NCI-H82 (cell line): ENCODE results near the gene SEC14L5.
"Not testable (repeated sequence)": the region's sequence is repeated elsewhere in the genome, so short reads cannot be mapped to it uniquely, and the experiment has no call there.

Experiments
- DNase-seq: peaks from one replicate; lab custom pipeline; 2025; lab: John Stamatoyannopoulos, UW

Gene SEC14L5

DNA sequence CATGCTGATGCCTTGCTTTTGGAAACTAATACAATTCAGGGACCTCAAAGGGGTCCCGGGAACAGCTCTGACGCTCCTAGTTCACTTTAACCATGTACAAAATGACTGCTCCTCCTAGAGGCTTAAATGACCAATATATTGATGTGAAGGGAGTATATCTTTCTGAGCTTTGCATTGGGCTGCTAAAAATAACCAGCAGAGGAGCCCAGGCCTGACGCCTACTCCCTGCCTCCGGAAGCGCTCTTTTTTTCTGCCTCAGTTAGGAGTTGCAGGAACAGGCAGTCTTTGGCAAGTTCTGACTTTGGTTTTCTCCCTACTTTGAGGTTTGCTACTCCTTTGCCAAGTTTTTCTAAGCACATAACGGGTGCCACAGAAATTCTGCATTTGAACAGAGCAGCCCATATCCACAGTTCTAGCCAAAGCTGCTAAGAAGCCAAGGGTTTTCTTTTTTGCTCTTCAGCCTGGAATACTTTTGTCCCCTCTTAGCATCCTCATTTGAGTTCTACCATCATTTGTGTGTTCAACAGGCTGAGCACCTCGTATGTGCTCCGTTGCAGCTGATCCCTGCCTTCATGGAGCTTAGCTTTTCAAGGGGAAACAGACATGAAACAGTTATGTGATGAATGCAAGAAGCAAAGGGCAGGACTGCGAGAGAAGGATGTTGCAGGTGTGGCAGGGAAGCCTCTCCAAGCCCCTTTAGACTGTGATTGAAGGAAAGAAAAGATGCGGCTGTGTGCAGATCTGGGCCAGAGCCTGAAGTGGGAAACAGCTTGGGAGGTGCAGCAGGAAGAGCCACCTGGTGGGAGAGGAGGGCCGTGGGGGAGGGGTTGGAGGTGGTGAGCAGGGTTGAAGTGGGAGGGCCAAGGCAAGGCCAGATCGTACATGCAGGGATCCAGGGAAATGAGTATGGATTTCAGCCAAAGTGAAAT is 78.4 kb downstream of the SEC14L5 start:
- peak; percentile 23 for DNase-seq

DNA sequence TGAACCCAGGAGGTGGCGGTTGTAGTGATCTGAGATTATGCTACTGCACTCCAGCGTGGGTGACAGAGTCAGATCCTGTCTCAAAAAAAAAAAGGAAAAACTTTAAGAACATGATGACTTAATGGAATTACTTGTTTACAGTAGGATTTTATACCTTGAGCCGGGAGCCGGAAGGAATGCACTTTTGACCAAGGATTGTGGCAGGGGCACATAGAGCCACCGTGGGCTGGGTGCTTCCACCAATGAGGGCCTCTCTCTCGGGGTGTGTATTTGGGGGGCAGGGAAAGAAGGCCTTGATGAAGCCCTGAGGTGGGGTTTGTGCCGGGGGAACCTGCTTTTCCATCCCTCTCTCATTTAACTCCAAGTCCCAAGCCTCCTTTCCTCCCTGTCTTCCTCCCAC is 82.3 kb downstream of the SEC14L5 start:
- DNase-seq = no peak

DNA sequence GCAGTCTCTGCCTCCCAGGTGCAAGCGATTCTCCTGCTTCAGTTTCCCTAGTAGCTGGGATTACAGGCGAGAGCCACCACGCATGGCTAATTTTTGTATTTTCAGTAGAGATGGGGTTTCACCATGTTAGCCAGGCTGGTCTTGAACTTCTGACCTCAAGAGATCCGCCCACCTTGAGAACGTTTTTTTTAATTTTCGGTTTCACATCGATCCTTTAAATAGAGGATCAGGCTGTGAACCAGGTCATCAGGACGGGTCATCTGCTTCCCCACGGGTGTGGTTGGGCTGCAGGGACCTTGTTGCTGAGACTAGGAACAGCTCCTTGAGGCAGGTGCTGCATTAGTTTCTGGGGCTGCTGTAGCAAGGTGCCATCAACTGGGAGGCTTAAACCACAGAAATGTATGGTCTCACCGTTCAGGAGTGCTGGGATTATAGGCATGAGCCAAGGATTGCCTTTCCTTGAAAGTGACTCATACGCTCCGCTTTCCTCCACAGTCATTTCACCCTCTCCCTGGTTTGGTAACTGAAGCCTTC is 83.5 kb downstream of the SEC14L5 start:
- no peak for DNase-seq

DNA sequence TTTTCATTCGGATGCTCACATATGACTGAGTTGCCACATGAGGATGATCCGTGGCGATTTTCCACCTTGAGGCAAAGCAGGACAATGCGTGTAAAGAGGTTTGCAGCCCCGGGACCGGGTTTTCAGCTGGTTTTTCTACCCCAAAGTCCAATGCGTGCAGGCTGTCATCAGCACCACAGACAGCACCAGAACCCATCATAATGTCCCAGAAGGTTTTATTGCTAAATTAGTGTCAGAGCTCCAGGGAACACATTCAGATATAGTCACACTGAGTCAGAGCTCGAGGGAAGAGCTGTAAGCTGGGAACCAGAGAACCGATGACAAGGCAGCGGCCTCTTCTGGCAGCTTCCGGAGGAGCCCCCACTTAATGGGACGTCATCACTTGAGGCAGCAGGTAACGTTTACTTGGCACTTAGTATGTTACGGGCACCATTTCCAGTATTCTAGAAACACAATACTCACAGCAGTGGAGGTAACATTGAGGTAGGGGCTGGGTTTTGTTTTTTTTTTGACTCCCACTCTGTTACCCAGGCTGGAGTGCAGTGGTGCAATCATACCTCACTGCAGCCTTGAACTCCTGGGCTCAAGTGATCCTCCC is 84.5 kb downstream of the SEC14L5 start:
- peak; percentile 55 for DNase-seq

DNA sequence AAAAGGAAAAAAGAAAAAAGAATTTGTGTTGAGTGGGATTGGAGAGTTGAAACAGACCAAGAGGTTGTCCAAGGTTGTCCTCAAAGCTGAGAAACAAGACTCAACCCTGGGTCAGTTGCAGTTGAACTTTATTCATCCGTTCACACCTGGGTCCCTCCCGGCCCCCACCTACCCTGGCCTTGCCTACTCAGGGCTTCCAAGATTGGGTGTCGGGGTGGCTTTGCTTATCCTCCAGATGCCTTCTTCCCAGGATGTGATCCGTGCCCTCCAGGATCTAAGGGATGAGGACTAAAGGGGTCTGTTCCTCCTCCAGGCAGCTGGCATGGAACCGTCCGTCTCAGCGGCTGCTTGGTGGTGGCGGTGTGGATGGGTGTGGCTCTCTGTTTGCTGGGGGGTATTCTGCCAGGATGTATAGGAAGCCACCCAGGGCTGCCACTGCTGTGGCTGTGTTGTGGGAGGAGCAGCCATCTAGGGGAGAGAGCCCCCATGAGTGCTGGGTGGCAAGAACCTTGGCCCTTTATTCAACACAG is 85.9 kb downstream of the SEC14L5 start:
- DNase-seq = no peak

DNA sequence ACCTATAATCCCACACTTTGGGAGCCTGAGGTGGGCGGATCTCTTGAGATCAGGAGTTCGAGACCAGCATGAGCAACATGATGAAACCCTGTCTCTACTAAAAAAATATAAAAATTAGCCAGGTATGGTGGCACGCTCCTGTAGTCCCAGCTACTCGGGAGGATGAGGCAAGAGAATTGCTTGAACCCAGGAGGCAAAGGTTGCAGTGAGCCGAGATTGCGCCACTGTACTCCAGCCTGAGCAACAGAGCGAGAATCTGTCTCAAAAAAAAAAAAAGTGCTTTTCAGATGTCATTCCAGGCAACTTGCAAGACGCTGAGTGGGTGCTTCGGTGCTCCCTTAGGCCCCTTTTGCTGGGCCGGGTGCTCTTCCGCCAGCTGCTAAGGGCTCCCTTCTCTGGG is 86.5 kb downstream of the SEC14L5 start:
- not testable (repeated sequence) for DNase-seq

DNA sequence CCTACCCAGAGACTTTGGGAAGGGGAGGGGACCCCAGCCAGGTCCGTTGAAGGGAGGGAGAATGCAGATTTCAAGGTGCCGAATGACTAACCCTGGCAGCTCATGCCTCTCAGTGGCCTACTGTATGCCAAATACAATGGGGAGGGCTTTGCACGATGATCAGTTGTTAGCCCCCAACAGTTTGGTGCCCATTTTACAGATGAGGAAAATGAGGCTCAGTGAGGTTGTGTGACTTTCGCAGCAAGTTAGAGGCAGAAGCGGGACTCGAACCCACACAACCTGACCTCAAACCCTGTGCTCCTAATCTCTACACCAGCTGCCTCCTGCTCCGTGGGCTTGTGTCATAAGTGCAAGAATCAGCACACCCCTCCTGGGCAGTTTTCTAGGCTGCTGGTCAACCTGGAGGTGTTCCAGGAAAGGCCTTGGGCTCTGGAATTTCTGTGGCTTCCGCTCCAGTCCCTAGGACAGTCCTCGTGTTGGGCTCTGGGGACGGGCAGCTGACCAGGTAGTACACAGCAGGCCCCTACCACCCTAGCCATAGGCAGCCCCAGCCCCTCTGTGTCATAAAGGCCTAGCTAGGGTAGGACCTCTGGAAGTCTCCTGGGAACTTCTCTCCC is 87.5 kb downstream of the SEC14L5 start:
- DNase-seq = no peak

DNA sequence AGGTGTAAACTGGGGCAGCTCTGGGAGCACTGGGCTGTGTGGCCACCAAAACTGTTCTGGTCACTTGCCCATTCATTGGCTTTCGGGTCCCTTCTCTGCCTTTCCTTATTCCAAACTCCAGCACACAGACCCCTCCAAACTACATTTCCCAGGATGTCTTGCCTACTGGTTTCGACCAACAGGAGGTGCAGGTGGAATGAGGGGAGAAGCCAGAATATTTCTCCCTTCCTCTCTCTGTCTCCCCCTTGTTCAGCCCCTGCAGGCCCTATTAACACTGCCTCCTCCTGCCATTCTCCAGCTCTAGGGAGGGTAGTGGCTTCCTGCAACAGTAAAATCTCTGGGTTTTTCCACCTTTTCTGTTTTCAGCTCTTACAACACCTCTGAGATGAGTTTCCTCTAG is 88.8 kb downstream of the SEC14L5 start:
- DNase-seq = no peak

DNA sequence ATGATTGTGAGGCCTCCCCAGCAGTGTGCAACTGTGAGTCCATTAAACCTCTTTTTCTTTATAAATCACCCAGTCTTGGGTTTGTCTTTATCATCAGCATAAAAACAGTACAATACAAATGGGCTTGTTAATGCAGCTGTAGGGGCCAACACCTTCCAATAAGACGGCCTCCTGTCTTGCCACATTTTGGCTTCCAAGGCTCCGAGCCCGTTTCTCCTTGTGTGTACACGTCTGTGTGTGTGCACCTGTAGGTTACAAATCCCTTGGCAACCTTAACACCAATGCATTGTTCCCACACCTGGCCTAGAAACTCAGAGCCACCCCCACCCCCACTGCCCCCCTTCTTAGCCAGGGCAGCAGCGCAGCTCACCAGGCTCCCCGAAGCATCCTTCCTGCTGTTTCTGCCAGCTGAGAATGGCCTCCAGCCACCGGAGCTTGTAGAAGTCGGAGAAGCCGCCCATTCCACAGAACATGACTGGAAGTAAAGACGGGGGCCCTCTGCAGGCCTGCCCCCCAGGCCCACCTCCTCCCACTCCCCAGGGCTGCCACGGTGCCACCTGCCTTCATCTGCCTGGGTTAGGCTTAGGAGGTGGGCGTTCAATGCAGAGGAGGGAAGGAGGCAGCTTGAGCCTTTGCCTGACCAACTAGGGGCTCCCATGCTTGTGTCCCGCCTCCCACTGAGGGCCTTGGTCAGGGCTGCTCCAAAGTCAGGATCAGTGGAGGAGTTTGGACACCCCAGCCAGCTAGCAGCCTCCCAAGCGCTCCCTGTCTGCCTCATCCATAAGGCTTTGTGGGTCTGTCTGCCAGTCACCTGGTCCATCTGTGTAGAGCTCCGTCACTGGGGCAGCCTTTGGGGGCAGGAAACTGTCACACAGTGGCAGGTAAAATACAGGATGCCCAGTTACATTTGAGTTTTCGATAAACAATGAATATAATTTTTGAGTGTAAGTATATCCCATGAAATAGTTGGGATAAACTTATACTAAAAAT is 97.0 kb downstream of the SEC14L5 start:
- DNase-seq = no peak

DNA sequence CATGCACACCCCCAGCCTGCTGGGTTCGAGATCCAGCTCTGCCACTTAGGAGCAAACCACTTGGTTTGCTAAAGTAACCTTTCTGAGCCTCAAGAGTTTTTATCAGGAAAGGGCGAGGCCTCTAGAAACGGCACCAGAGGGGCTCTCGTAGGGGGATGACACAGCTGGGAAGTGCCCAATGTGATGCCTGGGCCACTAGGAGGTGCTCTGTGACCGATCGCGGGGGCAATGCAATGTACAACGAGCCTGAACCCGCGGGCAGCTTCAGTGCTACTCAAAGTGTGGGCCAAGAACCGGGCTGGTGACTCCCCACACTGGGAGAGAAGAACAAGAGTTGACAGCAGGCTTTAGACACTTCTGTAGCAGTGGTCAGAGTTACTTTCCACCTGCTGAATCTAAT is 98.2 kb downstream of the SEC14L5 start:
- DNase-seq = peak; percentile 75

DNA sequence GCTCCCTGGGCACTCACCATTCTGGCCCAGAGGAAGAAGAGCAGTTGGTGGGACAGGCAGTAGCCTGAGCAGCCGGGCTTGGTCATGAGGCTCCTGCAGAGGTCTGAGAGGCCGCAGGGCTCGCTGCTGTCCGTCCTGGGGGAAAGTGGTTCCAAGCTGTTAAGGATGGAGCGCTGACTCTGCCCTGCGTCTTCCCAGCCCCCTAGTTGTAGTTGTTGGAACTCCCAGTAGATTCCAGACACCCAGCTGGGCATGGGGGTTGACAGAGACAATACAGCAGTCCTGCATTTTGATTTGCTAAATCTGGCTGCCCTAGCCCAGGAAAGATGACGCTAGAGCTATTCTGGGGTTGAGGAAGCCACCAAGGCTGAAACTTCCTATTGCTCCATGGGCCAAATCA is 100.3 kb downstream of the SEC14L5 start:
- peak; percentile 45 for DNase-seq

DNA sequence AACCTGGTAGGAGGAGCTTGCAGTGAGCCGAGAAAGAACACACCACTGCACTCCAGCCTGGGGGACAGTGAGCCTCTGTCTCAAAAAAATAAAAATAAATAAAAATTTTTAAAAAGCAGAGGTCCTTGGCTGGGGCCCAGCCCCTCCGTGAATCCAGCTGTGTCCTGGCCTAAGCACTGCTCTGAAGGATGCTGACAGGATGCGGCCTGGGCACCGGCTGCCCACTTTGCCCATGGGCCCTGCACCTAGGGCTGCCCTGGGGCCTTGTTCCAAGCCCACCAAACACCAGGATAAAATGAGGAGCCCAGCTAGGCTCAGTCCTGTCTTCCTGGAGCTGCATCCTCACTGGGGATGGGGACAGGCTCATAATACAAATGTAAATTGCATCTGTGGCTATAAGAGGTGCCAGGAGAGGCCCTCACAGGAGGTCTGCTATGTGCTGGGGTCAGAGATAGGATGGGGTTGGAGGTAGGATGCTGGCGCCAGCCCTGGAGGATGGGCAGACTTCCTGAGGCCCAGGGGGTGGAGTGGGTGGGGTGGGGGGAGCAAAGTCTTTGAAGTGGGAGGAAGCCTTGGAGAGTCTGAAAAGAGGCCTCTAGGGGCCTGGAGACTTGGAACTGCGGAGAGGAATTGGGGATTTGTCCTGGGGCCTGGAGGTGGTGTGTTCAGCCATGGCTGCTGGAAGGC is 101.4 kb downstream of the SEC14L5 start:
- DNase-seq = no peak

DNA sequence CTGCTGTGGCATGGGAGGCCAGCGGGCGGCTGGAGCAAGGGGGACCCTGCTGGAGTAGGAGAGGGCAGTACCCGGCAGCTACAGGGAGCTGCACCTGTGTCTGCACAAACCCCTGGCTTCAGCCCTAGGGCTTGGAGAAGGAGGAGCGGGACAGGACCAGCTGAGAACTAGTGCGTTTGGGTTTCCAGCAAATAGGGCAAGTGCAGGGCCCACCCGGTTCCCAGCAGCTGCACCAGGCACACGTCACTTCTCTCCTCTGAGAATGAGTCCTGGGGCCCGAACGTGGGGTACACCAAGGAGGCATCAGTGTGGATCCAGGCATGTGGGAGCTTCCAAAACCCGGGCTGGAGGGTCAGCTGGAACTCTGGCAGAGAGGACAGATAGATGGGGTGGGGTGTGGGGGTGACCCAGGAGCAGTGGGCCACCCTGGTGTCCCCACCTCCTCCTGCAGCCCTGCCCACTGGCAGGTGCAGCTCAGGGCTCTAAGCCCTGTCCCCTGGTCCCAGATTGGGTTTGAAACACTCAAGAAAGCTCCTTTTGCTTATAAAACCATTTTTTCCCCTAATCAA is 102.0 kb downstream of the SEC14L5 start:
- no peak for DNase-seq

DNA sequence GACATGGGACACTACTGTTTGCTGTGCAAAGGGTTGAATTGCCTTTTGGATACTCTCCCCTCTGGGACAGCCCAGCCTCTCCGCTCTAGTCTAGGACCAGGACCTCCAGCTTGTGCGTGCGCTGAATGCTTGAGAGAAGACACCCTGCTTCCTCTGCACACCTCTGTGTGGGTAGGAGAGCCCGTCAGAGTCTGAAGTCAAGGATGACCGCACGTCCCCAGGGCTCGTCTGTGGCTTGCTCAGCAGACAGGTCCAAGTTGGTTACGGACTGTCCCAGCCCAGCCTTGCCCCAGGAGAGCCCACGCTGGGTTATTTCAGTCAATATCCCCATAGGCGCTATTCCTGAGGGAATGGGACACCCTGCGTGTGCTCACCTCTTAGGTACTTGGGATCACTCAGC is 103.9 kb downstream of the SEC14L5 start:
- no peak for DNase-seq

DNA sequence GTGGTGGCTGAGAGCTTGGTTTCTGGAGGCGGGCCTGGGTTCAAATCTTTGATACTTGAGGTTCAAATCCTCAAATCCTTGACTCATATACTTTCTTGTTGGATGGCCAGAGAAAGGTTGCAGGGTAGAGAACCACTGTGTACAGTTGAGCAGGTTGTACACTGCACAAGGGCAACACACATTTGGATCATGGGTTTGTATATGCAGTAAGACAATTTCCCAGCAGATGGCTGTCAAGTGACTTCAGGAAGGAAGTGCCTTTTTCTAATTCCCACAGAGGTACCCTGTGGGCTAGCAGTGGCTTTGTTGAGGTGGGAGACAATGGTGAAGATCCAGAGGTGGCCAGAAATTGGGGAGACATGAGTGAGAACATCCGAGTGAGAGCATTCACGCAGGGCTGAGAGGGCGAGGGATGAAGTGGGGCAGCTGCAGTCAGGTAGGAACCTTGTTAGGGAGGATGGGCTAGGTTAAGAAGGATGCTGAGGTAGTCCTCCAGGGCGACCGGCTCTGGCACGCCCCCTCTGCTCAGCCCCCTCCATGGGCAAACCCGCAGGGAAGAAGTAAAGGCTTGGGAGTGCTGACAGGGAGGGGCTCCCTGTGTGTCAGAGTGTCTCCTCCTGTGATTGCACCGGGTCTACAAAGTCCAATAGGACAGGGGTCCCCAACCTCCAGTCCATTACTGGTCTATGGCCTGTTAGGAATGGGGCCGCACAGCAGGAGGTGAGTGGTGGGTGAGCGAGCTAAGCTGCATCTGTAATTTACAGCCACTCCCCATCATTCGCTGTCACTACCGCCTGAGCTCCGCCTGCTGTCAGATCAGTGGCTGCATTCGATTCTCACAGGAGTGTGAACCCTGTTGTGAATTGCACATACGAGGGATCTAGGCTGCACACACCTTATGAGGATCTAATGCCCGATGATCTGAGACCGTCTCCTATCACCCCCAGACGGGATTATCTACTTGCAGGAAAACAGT is 104.9 kb downstream of the SEC14L5 start:
- DNase-seq = peak; percentile 28

DNA sequence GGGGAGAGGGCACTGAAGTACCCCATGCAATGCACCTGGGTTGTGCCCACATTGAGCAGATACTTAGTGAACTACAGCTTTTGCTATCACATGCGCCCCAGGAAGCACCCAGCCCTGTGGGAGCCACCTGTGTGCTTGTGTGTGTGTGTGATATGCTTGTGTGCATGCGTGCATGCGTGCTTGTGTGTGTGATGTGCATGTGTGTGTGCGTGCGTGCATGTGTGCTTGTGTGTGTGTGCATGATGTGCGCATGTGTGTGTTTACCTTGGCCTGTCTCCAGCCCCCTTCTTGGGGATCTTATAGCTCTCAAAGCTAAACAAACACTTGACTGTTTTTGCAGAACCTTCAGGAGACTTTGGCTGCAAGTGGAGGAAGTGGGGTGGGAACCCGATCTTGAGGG is 106.8 kb downstream of the SEC14L5 start:
- no peak for DNase-seq

DNA sequence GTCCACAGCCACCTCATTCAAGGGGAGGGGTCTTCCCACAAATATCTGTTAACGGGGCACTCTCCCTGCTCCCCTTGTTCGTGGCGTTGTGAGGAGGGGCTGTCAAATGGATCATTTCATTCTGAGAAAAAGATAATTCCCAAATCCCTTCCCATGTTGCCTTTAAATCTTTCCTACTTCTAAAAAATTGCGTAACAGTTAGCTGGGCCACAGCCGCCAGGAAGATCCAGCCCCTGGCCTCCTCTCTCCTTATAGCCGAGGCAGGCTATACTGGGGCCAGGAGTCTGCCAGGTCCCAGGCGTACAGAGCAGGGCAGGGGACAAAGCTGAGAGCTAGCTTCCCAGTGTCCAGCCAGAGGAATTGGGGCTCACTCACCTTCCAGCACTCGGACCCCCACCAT is 107.2 kb downstream of the SEC14L5 start:
- no peak for DNase-seq

DNA sequence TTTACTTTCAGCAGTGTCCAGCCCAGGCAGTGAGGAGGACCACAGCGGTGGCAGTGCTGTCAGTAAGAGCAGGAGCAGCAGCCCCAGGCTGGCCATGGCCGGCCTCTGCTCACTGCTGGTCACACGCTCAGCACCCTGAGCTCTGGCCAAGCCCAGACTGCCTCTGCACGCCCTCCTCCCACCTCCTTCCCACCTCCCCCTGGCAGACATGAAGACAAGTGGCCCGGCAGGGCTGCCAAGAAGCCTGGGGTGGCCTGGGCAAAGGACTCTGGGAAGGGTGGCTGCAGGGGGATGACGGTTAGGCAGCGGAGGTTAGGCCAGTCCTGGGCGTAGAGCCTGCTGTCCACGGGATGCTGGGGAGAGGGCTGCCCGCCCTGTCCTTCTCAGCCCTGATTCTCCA is 107.7 kb downstream of the SEC14L5 start, which contains the start of gene C16orf89:
TSS of gene C16orf89 (minus strand) at position 144 of the 400 bp plus-strand sequence. CDS start at position 96, 48 bp downstream.
- no peak for DNase-seq

DNA sequence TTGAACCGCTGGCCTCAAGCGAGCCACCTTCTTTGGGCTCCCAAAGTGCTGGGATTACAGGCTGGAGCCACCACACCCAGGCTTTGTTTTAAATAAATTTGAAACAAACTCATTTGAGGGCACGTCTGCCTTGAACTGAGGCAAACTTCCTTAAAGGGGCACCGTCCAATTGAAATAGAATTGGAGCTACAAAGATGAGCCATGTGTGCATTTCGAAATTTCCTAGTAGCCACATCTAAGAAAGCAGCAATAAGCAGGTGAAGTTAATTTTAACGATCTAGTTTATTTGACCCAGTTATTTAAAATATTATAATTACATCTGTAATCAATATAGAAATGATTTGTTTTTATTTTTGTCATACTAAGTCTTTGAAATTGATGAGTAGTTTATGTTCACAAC is 108.4 kb downstream of the SEC14L5 start:
- DNase-seq = no peak
